Measurements from ENCODE around the gene ZBP1. TPM values are rescaled to one million over a fixed set of nuclear protein-coding genes. Genes with fewer than 3 reads are reported as not detected.

The ZBP1 gene
- total and polyA plus RNA-seq, 10 of the 15 experiments (the other 5 are each of a cell fraction or from before 2014, with no cell fraction given) = 0.93 to 10.6 (median 4.8) TPM

GRCh38 chr20:57664924-57665588, 44.8 kb upstream of the ZBP1 start (continued):
- TF ChIP-seq CTCF (IDR thresholded peaks at IDR 0.05 in 2 of 3, conservative IDR thresholded peaks at IDR 0.05 in 1 of 3; ENCODE audit: control insufficient read depth in 2 of 3, extremely low read depth in 1 of 3, insufficient read depth in 1 of 3, low read depth in 3 of 3, low read length in 3 of 3) = no peak
- no peak for TF ChIP-seq PRDM15 (CRISPR knock-in tag; IDR thresholded peaks at IDR 0.05)
- TF ChIP-seq POLR2A (IDR thresholded peaks at IDR 0.05; ENCODE audit: low read depth, low read length) = no peak
- no peak for TF ChIP-seq ZZZ3 (IDR thresholded peaks at IDR 0.05; ENCODE audit: control insufficient read depth, insufficient read length, low read depth)
- TF ChIP-seq PKNOX1 (IDR thresholded peaks at IDR 0.05) = no peak
- no peak for TF ChIP-seq NFXL1 (IDR thresholded peaks at IDR 0.05; ENCODE audit: borderline replicate concordance)
- TF ChIP-seq NFYA (IDR thresholded peaks at IDR 0.05; ENCODE audit: borderline replicate concordance, low read depth, low read length) = no peak
- TF ChIP-seq IRF5 (IDR thresholded peaks at IDR 0.05; ENCODE audit: borderline replicate concordance) = no peak
- no peak for TF ChIP-seq CEBPB (IDR thresholded peaks at IDR 0.05; ENCODE audit: borderline replicate concordance in 1 of 2, low read depth in 2 of 2, low read length in 2 of 2)
- TF ChIP-seq RFX5 (IDR thresholded peaks at IDR 0.05; ENCODE audit: low read depth, low read length) = no peak
